GM19468 (cell line): ENCODE measurements around the gene ESR2.
"Not testable (repeated sequence)": the region's sequence is repeated elsewhere in the genome, so short reads cannot be mapped to it uniquely, and the experiment has no call there.

ENCODE experiments used
- ATAC-seq: cut with Tn5 transposase; IDR thresholded peaks from one replicate; pipeline ENCODE4 v1.9.1; 2021; ENCODE audit warnings: mild to moderate bottlenecking, moderate library complexity, moderate number of reproducible peaks; ENCODE audit not compliant: unreplicated experiment; ENCODE audit errors: extremely low read depth

The ESR2 gene

DNA sequence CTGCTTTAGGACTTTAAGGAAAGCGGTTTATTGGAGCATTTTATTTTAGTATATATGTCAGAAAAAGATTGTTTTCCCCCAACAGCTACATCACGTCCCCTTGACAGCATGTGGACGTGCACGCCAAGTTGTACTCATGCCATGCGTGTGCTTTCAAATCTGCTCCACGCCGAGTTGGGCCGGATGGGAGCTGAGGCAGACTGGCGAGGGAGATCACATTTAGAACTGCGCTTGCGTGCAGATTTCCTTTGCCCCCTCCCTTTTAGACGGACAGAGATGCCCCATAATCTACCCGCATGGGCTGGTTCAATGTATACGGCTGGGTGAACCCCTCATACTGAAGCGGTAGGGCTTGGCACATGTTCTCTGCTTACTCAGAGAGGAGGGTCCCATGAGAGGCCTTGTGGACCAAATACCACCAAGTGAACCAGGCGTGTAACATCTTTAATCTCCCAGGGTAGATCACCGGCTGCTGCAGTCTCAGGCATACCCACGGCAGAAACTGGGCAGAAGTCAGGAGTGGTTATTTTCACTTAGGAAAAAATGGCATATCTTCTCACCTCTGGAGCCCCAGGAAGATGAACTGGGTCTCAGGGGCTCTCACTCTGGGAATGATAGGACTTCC is 92.1 kb downstream of the ESR2 start:
- ATAC-seq: no peak

- no peak for ATAC-seq
Observed at GRCh38 chr14:64201296-64201695, 92.9 kb downstream of the ESR2 start.

DNA sequence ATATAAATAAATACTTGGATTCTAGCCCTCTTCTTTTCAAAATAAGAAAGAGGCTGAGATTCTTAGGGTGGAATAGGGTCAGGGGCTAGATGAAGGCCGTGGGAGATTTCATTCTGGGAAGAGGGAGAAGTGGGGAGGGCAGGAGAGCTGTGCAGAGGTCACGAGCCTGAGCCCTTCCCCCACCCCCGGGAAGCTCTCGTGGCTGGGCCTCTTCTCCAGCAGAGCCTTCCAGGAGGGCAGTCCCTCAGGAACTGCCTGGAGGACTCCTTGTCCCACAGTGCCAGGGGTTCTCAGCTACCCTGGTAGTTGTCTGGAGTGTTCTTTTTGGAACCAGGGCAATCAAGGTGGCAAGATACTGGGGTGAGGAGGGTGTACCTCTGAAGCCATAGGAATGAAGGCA is 94.0 kb downstream of the ESR2 start:
- no peak for ATAC-seq

GRCh38 chr14:64198486-64198885 is 95.7 kb downstream of the ESR2 start:
- ATAC-seq: no peak

GRCh38 chr14:64197996-64198395 is 96.2 kb downstream of the ESR2 start:
- ATAC-seq: no peak

- no peak for ATAC-seq
Observed at GRCh38 chr14:64196814-64197411, 97.3 kb downstream of the ESR2 start.

GRCh38 chr14:64196056-64196455 is 98.1 kb downstream of the ESR2 start:
- ATAC-seq: no peak

DNA sequence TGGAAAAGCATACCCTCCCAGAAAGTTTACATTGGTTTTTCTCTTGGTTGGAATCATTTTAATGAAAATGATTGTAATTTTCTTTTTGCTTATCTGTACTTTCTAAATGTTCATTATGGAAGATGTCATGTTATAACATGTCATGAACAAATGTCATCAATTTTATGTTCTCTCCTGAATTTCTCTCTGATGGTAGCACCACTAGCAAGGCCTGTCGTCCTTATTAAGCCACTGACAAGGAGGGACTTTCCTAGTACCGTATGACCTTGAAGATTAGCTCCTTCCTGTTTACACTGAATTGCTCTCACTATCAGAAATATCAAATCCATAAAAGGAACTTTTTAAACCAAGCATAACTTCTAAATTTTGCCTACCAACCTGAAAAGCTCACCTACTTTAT is 99.0 kb downstream of the ESR2 start:
- ATAC-seq: no peak

DNA sequence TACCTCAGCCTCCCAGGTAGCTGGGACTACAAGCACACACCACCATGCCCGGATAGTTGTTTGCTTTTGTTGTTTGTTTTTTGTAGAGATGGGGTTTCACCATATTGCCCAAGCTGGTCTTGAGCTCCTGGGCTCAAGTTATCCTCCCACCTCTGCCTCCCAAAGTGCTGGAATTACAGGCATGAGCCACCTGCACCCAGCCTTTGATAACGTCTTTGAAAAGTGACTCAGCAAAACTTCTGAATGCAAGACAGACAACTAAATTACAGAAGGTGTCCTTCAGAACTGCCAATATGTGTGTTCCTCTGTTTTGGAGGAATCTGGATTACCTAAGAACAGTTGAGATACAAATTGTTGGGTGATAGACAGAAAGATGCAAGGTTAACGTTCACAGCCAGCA is 99.8 kb downstream of the ESR2 start:
- no peak for ATAC-seq

DNA sequence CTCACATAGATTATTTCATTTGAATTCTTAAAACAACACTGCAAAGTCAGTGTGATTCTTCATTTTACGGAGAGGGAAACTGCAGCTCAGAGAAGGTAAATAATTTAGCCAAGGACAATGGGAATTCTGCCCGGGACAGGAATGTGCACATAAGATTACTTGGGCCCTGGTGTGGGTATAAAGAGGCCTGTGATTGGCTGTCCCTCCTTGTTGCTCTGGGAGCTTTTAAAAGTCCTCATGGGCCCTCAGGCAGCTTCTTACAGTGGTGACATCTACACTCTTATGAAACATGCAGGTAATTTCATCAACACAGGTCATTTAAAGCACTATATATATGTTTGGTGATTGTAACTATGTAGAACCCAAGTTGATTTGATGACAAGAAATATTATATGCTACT is 100.3 kb downstream of the ESR2 start:
- ATAC-seq: no peak

DNA sequence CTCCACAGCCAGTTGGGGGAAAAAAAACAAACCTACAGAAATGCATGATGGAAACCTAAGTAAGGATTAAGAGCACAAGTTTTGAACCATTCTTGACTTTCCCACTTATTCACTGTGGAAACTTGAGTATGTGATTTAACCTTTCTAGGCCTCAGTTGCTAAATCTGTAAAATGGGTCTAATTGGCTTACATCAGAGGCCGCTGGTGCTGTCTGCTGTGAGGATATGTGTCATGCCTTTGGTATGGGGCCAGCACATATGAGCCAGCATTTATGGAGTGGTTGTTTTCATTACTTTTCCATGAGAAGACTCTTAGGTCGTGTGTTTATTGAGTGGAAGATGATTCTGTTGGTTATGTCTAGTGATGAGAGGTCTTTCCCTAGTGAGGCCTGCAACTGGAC is 102.4 kb downstream of the ESR2 start:
- ATAC-seq: no peak

DNA sequence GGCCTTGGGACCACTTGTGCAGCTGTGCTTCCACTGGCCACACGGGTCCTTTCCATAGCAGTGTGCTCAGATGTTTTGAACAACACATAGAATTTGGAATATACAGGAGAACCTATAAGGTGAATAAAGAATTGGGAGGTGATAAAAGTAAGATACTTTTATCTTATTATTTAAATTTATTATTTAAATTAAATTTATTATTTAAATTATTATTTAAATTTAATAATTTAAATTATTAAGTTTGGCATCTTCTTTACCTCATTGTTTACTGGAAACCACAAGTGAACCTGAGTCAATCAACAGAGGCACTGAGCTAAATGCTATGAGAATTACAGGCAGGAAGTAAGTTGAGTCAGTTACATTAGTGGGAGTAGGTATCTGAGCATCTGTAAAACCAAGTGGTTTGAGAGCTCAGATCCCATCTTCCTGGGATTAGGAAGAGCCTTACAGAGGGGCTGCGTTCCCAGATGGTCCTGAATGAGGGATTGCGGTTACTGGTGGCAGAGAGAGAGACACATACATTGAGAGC is 103.1 kb downstream of the ESR2 start:
- no peak for ATAC-seq

DNA sequence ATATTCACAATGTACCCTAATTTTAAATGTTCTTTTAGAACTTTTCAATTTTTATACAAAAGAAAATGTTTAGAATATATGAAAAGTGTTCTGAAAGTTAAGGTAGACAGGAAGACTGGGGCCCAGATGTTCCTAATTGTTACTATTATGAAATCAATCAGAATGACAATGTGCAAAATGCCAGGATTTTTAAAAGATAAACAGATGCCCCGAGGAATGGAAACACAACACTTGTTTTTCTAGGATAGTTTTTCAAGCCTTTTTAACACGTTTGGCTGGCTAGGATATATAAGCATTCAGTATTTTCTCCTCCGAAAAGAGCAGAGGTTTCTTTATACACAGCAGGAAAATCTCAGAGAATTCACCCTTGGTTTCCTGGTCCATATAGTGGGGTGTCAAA is 106.8 kb downstream of the ESR2 start:
- no peak for ATAC-seq

- ATAC-seq: no peak
Observed at GRCh38 chr14:64186231-64187129, 107.7 kb downstream of the ESR2 start.

DNA sequence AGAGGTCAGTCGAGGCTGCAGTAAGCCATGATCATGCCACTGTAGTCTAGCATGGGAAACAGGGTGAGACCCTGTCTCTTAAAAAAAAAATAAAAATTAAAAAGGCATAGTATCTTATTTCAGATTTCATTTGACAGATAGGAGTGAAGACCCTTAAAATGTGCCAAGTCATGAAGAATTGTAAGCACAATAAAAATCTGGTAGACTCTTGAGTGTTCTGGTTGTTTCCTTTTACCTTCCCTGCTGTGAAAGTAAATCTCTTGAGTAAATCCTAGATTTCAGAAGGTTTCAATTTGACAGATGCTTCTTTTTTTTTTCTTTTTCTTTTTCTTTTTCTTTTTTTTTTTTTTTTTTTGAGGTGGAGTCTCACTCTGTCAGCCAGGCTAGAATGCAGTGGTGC is 109.0 kb downstream of the ESR2 start:
- ATAC-seq: no peak

- no peak for ATAC-seq
Observed at GRCh38 chr14:64184103-64184729, 110.0 kb downstream of the ESR2 start.

- not testable (repeated sequence) for ATAC-seq
Observed at GRCh38 chr14:64182908-64183307, 111.3 kb downstream of the ESR2 start.

GRCh38 chr14:64178814-64179213 is 115.4 kb downstream of the ESR2 start:
- ATAC-seq: no peak

DNA sequence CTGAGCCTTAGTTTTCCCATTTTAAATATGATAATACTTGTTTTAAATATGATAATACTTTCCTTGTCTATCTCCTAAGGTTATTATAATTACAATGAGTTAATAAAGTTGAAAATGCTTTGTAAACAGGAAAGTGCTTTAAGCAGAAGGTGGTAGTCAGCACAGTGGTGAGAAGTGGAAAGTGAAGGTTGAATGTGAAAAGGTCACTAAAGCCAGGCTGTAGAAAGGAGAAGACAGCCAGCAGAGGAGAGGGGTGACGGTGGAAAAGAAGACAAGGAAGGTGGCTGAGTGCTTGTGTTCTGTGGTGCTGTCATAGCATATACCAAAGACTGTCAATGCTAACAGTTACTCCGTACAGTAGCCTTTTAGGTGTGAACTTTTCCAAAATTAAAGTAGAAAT is 117.8 kb downstream of the ESR2 start:
- ATAC-seq: no peak

GRCh38 chr14:64174922-64175782 is 119.0 kb downstream of the ESR2 start:
- ATAC-seq: no peak
